ENCODE results near the gene CAD.

DNA sequence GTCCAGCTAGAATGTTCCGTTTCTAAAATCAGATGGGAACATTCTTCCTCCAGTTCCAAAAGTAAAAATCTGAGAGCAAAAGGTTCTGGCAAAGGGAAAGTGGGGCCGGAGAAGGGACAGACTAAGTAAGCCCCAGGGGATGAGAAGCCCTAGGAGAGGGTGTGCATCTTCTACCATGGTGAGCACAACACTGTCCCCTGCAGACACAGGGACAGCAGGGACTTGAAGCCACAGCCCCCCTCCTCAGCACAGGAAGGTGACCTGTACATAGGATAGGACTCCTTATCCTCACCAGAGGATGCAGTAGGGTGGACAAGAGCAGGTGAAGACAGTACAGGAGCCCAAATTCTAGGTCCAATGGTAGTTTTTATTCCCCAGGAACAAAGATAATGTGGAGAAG, 17.9 kb upstream of the CAD start:
- TF ChIP-seq ELK1 (IDR thresholded peaks at IDR 0.05; ENCODE audit: borderline replicate concordance, low read depth, low read length) (no peak), RAD21 (IDR thresholded peaks at IDR 0.05; ENCODE audit: low read length) (no peak), POLR2A (IDR thresholded peaks at IDR 0.05; ENCODE audit: low read depth, low read length) (no peak), MAZ (IDR thresholded peaks at IDR 0.05; ENCODE audit: borderline replicate concordance, low read depth, low read length) (no peak), SMC3 (IDR thresholded peaks at IDR 0.05; ENCODE audit: low read depth, low read length) (no peak)
- TF ChIP-seq, protein P1, sequence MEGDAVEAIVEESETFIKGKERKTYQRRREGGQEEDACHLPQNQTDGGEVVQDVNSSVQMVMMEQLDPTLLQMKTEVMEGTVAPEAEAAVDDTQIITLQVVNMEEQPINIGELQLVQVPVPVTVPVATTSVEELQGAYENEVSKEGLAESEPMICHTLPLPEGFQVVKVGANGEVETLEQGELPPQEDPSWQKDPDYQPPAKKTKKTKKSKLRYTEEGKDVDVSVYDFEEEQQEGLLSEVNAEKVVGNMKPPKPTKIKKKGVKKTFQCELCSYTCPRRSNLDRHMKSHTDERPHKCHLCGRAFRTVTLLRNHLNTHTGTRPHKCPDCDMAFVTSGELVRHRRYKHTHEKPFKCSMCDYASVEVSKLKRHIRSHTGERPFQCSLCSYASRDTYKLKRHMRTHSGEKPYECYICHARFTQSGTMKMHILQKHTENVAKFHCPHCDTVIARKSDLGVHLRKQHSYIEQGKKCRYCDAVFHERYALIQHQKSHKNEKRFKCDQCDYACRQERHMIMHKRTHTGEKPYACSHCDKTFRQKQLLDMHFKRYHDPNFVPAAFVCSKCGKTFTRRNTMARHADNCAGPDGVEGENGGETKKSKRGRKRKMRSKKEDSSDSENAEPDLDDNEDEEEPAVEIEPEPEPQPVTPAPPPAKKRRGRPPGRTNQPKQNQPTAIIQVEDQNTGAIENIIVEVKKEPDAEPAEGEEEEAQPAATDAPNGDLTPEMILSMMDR (conservative IDR thresholded peaks at IDR 0.05; ENCODE audit: low read depth, low read length) = no peak

Measured in IMR-90 (cell line).